GM23248 (cell line): ENCODE results near the gene OTUD6A. TPM values are rescaled to one million over a fixed set of nuclear protein-coding genes. Genes with fewer than 3 reads are reported as not detected.

Source experiments
- DNase-seq: peaks from one replicate; pipeline ENCODE4 v3.0.0-alpha.2; 2015
- H2AFZ ChIP-seq: fragments of 200-600 bp; sonication (generic); 2 replicates; pipeline ENCODE4 v1.6.1; 2016; ENCODE audit warnings: antibody characterized with exemption
- H3F3A ChIP-seq: fragments of 200-600 bp; sonication (generic); 2 replicates; pipeline ENCODE4 v1.6.1; 2016; ENCODE audit warnings: mild to moderate bottlenecking, antibody characterized with exemption, mixed run types; ENCODE audit not compliant: insufficient read depth
- H3K27ac ChIP-seq: fragments of 200-600 bp; sonication (generic); 2 replicates; pipeline ENCODE4 v1.5.1; 2016; ENCODE audit warnings: mild to moderate bottlenecking
- H3K27me3 ChIP-seq: fragments of 200-600 bp; sonication (generic); replicated peaks from 2 replicates; pipeline ENCODE4 v1.6.1; 2016; ENCODE audit warnings: mild to moderate bottlenecking; ENCODE audit not compliant: insufficient read depth
- H3K36me3 ChIP-seq: fragments of 200-600 bp; sonication (generic); 2 replicates; pipeline ENCODE4 v1.6.1; 2016; ENCODE audit warnings: low read depth, mild to moderate bottlenecking
- H3K4me1 ChIP-seq: fragments of 200-600 bp; sonication (generic); 2 replicates; pipeline ENCODE4 v1.6.1; 2016; ENCODE audit warnings: mild to moderate bottlenecking; ENCODE audit not compliant: insufficient read depth
- H3K4me2 ChIP-seq: fragments of 200-600 bp; sonication (generic); one replicate; pipeline ENCODE4 v1.6.1; 2016; ENCODE audit warnings: mild to moderate bottlenecking; ENCODE audit not compliant: unreplicated experiment
- H3K4me3 ChIP-seq: fragments of 200-600 bp; sonication (generic); 2 replicates; pipeline ENCODE4 v1.5.1; 2016; ENCODE audit warnings: mild to moderate bottlenecking
- H3K79me2 ChIP-seq: fragments of 200-600 bp; sonication (generic); 2 replicates; pipeline ENCODE4 v1.6.1; 2016; ENCODE audit warnings: mild to moderate bottlenecking; ENCODE audit not compliant: insufficient read depth
- H3K9ac ChIP-seq: fragments of 200-600 bp; sonication (generic); 2 replicates; pipeline ENCODE4 v1.6.1; 2016; ENCODE audit warnings: mild to moderate bottlenecking
- H3K9me2 ChIP-seq: fragments of 200-600 bp; sonication (generic); 2 replicates; pipeline ENCODE4 v1.6.1; 2016; ENCODE audit warnings: mixed run types, mild to moderate bottlenecking, moderate library complexity; ENCODE audit not compliant: insufficient read depth
- H3K9me3 ChIP-seq: fragments of 200-600 bp; sonication (generic); one replicate; pipeline ENCODE4 v1.6.1; 2017; ENCODE audit warnings: low read depth
- H4K20me1 ChIP-seq: fragments of 200-600 bp; sonication (generic); 2 replicates; pipeline ENCODE4 v1.6.0; 2016; ENCODE audit not compliant: insufficient read depth
- EZH2 ChIP-seq: fragments of 200-600 bp; sonication (generic); IDR thresholded peaks from 2 replicates; pipeline ENCODE4 v1.6.1; 2018; ENCODE audit warnings: antibody characterized with exemption, mild to moderate bottlenecking; ENCODE audit not compliant: insufficient read depth, poor library complexity, severe bottlenecking
- EZH2phosphoT487 ChIP-seq: fragments of 200-600 bp; sonication (generic); IDR thresholded peaks from 2 replicates; pipeline ENCODE4 v1.6.1; 2018; ENCODE audit warnings: antibody characterized with exemption, moderate library complexity, mild to moderate bottlenecking, low read depth; ENCODE audit not compliant: insufficient read depth
- WGBS, 2 experiments: methylation state at CpG; one replicate each; pipeline ENCODE4 v1.1.6; 2015 to 2017; ENCODE audit warnings: low lambda C conversion rate in 2 of 2, low coverage in 1 of 2; ENCODE audit errors: missing lambda C conversion rate in 2 of 2; 5-methylcytosine and 5-hydroxymethylcytosine counted together
- in situ Hi-C: fragments of 300-500 bp; cut with MboI; formaldehyde crosslinking; loops from 2 replicates; pipeline ENCODE4 v1.15.0; 2020
- polyA plus RNA-seq: library from polyadenylated mRNA; unstranded; fragments of >200 nt; fragmentation: Nextera tagmentation; extraction: Ambion mirVana; gene quantifications from 2 replicates; pipeline ENCODE4 v1.2.1, GENCODE V29; 2016
- total RNA-seq: library from RNA; depleted of rRNA; stranded (reverse); fragments of >200 nt; shearing (Covaris generic); gene quantifications from 2 replicates; pipeline ENCODE4 v1.2.3, GENCODE V29; 2014; rRNA removed

The OTUD6A gene, protein sequence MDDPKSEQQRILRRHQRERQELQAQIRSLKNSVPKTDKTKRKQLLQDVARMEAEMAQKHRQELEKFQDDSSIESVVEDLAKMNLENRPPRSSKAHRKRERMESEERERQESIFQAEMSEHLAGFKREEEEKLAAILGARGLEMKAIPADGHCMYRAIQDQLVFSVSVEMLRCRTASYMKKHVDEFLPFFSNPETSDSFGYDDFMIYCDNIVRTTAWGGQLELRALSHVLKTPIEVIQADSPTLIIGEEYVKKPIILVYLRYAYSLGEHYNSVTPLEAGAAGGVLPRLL
- total RNA-seq (not detected in 2 replicates), polyA plus RNA-seq (not detected in 2 replicates)

DNA sequence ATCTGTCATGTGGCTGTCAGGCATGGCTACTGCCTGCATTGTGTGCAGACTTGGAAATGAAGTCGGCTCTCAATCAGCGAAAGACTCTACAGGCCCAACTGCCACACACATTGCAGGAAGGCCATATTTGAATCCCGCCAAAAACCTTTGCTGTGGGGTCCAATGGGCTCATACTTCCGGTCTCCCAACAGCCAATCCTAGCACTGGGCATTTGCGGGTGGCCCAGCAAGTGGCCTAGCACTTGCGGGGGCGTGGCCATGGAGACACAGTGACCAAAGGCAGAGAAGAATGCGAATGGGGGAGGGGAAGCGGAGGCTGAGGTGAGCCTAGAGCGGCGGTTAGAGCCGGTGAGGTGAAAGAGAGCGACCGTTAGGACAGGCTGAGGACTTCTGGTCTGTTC lies at the start of gene OTUD6A:
Gene OTUD6A (plus strand): TSS at position 382 of the 400 bp plus-strand sequence. CDS start 68 bp downstream, outside the sequence.
- H3K36me3 ChIP-seq = no peaks in the 10 kb centered on the region
- no peaks in the 10 kb centered on the region for H4K20me1 ChIP-seq
- no peak within 1 kb of the TSS for H3K4me2 ChIP-seq
- H2AFZ ChIP-seq = no peak within 1 kb of the TSS
- no peaks in the 10 kb centered on the region for H3K9me3 ChIP-seq
- 89 to 94% methylated on average over 8 to 11 of the region's 14 CpGs for WGBS, 2 experiments
- H3F3A ChIP-seq = no peaks in the 10 kb centered on the region
- H3K4me1 ChIP-seq = no peaks in the 10 kb centered on the region
- in situ Hi-C loops = no loop called here
- DNase-seq = no peak
- H3K27ac ChIP-seq = no peak within 1 kb of the TSS
- no peaks in the 10 kb centered on the region for H3K9me2 ChIP-seq
- no peaks in the 10 kb centered on the region for H3K27me3 ChIP-seq
- no peak within 1 kb of the TSS for H3K9ac ChIP-seq
- TF ChIP-seq EZH2phosphoT487 (no peak), EZH2 (no peak)
- no peak within 1 kb of the TSS for H3K4me3 ChIP-seq
- H3K79me2 ChIP-seq = no peaks in the 10 kb centered on the region

- Histone ChIP-seq H3K4me3 (no peak overlapping the region), H3K4me1 (no peaks in the 10 kb centered on the region), H3K27ac (no peak overlapping the region), H3K79me2 (no peaks in the 10 kb centered on the region), H3K27me3 (no peaks in the 10 kb centered on the region), H2AFZ (no peak overlapping the region), H3K4me2 (no peak overlapping the region), H3K9ac (no peak overlapping the region), H4K20me1 (no peaks in the 10 kb centered on the region), H3K9me2 (no peaks in the 10 kb centered on the region), H3F3A (no peaks in the 10 kb centered on the region), H3K9me3 (no peaks in the 10 kb centered on the region), H3K36me3 (no peaks in the 10 kb centered on the region)
- no peak for DNase-seq
- WGBS, 2 experiments = 25 to 38% methylated on average over 2 to 4 of the region's 4 CpGs
- TF ChIP-seq EZH2phosphoT487 (no peak), EZH2 (no peak)
- in situ Hi-C loops = no loop called here
Observed at GRCh38 chrX:70012756-70013155, 49.5 kb upstream of the OTUD6A start.

- no peaks in the 10 kb centered on the region for H4K20me1 ChIP-seq
- no peak for DNase-seq
- in situ Hi-C loops = no loop called here
Observed at GRCh38 chrX:70013466-70014381, 48.5 kb upstream of the OTUD6A start.

DNA sequence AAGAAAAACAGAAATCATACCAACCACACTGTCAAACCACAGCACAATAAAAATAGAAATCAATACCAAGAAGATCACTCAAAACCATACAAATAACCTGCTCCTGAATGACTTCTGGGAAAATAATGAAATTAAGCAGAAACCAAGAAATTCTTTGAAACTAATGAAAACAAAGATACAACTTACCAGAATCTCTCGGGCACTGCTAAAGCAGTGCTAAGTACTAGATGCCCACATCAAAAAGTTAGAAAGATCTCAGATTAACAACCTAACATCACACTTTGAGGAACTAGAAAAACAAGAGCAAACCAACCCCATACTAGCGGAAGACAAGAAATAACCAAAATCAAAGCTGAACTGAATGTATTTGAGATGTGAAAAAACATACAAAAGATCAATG lies 45.7 kb upstream of the OTUD6A start:
- Histone ChIP-seq H3K79me2 (no peaks in the 10 kb centered on the region), H3K9me2 (no peaks in the 10 kb centered on the region), H3K27me3 (no peaks in the 10 kb centered on the region), H3K9me3 (no peaks in the 10 kb centered on the region), H2AFZ (no peak overlapping the region), H3K36me3 (no peaks in the 10 kb centered on the region), H3K27ac (no peak overlapping the region), H3K9ac (no peak overlapping the region), H3F3A (no peaks in the 10 kb centered on the region), H3K4me2 (no peak overlapping the region), H3K4me1 (no peaks in the 10 kb centered on the region), H4K20me1 (no peaks in the 10 kb centered on the region), H3K4me3 (no peak overlapping the region)
- no peak for TF ChIP-seq EZH2phosphoT487
- in situ Hi-C loops = no loop called here
- WGBS, 2 experiments = 63 to 78% methylated on average over 2 of the region's 2 CpGs
- DNase-seq = no peak

More at GRCh38 chrX:70013466-70014381, 48.5 kb upstream of the OTUD6A start:
- no peak for TF ChIP-seq EZH2
- TF ChIP-seq EZH2phosphoT487 = no peak
- H3K79me2 ChIP-seq = no peaks in the 10 kb centered on the region
- H2AFZ ChIP-seq = no peak overlapping the region
- H3K27me3 ChIP-seq = no peaks in the 10 kb centered on the region
- no peak overlapping the region for H3K9ac ChIP-seq
- no peak overlapping the region for H3K27ac ChIP-seq
- no peaks in the 10 kb centered on the region for H3K4me1 ChIP-seq
- no peaks in the 10 kb centered on the region for H3F3A ChIP-seq
- no peak overlapping the region for H3K4me3 ChIP-seq
- 0 to 2% methylated on average over 3 to 5 of the region's 5 CpGs for WGBS, 2 experiments
- no peaks in the 10 kb centered on the region for H3K9me3 ChIP-seq
- no peak overlapping the region for H3K4me2 ChIP-seq
- no peaks in the 10 kb centered on the region for H3K36me3 ChIP-seq
- no peaks in the 10 kb centered on the region for H3K9me2 ChIP-seq
